GM12874 (cell line): Measurements from ENCODE around the gene DIPK2B.

Experiments used
- TF ChIP-seq, protein P1 (sequence below): IDR thresholded peaks from 2 replicates; pipeline ENCODE4 v1.5.1; 2011; ENCODE audit warnings: low read depth, mild to moderate bottlenecking, control low read depth, low read length, moderate library complexity; ENCODE audit not compliant: insufficient read depth

DIPK2B gene

DNA sequence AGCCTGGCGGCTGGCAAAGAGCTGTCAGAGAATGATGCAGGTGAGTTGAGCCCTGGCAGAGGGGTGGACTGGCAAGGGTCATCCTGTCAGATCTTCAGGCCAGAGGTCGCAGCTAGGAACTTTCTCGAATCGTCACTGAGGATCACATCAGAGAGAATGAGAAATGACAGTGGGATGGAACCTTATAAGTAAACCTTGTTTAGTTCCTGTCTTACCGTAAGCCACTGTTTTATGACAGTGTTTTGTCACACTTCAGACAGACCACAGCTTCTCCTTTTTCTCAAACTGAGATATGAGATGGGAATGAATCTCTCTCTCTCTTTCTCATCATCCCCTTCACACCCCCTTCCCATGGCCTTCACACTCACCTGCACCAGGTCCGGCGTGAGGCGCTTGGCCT is 9.3 kb downstream of the DIPK2B start:
- TF ChIP-seq, protein P1, sequence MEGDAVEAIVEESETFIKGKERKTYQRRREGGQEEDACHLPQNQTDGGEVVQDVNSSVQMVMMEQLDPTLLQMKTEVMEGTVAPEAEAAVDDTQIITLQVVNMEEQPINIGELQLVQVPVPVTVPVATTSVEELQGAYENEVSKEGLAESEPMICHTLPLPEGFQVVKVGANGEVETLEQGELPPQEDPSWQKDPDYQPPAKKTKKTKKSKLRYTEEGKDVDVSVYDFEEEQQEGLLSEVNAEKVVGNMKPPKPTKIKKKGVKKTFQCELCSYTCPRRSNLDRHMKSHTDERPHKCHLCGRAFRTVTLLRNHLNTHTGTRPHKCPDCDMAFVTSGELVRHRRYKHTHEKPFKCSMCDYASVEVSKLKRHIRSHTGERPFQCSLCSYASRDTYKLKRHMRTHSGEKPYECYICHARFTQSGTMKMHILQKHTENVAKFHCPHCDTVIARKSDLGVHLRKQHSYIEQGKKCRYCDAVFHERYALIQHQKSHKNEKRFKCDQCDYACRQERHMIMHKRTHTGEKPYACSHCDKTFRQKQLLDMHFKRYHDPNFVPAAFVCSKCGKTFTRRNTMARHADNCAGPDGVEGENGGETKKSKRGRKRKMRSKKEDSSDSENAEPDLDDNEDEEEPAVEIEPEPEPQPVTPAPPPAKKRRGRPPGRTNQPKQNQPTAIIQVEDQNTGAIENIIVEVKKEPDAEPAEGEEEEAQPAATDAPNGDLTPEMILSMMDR, result no peak

DNA sequence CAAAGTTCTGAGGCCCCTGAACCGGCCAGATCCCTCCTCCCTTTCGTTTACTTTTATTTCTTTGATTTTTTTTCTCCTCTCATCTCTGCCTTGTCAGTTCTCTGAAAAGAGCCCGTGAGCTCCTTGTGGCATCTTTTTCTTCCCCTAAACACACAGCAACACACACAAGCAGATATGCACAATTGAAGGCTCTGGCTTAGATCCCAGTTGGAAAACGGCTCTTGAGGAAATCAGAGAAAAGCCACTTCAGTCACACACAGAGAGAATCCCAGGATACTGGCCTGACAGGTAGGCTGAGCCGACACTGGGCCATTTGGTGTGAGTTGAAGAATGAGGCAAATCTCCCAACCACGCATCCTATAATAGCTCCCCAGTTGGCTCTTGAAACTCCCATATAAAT is 12.9 kb downstream of the DIPK2B start:
- TF ChIP-seq, protein P1, result no peak

DNA sequence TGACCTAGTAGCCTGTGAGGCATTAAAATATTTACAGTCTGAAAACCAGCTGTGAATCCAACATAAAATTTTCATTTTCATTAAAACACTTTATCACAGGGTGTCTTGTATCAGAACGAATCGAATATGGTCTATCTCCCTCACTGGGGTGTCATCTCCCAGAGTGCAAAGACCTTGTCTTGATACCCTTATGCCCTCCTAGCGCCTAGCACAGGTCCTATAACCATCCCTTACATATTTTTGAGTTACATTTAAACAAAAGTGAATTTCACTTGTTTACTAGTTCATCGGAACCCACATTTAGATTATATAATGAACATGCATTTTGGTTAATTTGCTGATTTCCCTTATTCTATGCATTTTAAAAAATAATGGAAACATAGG is 14.0 kb downstream of the DIPK2B start:
- TF ChIP-seq, protein P1, result no peak

DNA sequence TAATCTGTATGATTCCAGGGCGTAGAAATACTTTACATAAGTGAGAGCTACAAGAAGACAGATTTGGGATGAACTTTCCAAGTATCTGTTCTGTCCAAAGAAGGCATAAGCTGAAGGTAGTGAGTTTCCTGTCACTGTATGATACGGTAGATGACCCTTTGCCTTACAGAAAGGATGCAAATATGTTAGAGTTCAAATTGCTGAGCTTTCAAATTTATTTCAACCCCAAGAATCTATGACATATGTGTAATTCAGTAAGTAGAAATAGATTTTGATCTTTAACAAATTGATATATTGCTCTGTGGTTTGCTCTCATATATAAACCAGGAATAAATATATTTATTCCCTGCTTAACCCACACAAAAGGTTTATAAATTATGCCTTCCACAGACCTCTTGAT is 16.5 kb downstream of the DIPK2B start:
- TF ChIP-seq, protein P1, result no peak

DNA sequence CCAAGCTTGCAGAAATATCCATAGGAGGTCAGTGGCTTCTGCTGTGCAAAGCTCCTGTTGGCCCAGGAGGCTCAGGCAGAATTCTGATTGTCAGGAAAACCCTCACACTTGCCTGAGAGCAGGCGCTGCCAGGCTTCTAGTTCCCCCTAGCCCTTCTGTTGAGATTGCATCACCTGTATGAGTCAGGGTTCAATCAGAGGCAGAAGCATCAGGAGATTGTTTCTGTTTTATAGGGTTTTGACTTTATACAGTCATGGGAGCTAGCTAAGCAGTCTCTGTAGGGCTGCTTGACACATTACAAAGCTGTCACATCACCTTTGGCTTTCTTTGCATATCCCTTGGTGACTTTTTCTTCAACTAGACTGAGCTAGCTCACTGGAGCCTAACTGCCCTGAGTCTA is 27.8 kb downstream of the DIPK2B start:
- TF ChIP-seq, protein P1, result no peak

DNA sequence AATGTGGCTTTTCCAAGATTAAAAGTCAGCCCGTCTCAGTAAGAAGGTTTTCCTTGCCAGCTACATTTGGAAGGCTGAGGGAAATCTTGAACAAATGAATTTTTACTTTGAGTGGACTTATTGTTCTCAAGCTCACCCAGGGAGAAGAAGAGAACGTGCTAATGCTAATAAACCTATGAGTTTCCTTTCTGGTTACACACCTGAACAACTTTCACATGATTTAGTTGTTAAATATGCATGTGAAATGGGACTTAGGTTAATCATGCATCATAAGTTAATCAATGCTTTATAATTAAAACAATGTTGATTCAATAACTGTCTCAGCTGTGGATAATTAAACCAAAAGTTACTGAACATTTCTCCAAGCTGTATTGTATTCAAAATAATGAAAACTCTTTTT is 33.9 kb downstream of the DIPK2B start:
- TF ChIP-seq, protein P1, result no peak

DNA sequence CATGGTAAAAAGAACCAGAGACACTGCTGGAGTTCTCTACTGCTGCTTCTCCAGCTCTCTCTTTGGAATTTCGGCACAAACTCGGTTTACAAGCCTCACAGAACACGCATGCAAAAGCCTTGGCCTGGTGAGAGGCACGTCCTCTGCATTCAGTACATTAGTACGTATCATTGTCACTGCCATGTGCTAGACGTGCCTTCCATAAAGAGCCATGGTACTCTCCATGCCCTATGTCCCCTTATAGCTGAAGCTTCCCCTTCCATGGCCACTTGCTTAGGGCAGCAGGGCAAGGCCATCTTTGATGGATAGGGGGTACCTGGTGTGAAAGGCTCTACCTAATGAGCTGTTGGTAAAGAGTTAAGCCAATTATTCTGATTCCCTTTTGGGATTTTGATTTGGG is 35.0 kb downstream of the DIPK2B start:
- TF ChIP-seq, protein P1, result no peak

DNA sequence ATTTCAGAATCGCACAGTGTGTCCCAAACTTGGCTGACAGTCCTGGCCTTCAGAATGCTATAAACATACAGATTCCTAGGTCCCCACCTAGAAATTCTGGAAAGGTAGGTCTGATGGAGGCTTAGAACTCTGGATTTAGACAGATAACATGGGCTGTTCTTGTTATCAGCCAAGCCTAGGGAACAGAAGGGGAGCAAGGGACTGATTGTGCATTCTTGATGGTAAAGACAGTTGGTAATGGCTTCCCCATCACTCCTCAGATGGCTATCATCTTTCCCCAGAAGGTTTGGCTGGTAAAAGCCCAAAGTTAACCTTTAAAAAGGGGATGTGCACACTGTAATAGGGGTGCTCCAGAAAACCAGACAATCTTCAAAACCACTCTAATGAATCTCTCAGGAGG is 35.7 kb downstream of the DIPK2B start:
- TF ChIP-seq, protein P1, result no peak
